Measurements from ENCODE around the gene GPR162. TPM values are rescaled to one million over a fixed set of nuclear protein-coding genes. Genes with fewer than 3 reads are reported as not detected.
"Not testable (repeated sequence)": the region's sequence is repeated elsewhere in the genome, so short reads cannot be mapped to it uniquely, and the experiment has no call there.

Gene GPR162
- total RNA-seq, 1 donor = 3.0 TPM

DNA sequence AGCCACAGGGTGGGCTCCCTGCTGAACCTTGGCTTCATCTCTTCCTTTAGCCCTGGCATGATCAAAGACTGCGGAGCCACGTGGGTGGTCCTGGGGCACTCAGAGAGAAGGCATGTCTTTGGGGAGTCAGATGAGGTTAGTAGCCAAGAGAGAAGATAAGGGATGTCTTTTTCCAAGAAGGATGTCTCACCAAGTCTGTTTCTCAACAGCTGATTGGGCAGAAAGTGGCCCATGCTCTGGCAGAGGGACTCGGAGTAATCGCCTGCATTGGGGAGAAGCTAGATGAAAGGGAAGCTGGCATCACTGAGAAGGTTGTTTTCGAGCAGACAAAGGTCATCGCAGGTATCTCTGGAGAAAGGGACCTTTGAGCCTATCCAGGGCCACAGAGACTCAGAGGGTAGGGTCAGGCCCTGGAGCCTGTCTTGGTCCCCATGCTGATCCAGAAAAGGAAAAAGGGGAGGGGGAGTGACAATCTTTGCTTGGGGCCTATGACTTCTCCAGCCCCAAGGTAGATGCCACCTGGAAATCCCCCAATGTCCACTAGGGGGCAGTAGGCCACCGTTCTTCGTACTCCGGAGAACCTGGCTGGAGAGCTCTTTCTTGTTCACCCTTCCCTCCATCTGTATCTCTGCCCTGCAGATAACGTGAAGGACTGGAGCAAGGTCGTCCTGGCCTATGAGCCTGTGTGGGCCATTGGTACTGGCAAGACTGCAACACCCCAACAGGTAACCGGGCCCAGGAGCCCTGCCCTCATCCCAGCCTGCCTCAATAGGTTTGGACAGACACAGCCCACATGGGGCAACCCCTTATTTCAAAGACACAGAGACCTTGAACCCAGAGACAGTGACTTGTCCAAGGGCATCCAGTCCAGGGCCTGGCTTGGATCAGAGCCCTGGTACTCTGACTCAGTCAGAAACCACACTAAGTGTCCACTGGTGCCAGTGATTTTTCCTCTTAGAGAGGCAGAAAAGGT lies 47.7 kb downstream of the GPR162 start:
- peak overlapping the region; percentile 88 for H3K4me3 ChIP-seq (ENCODE audit: low read depth, low read length)
- peak; percentile 76 for DNase-seq (ENCODE audit: low read depth)
- TF ChIP-seq, protein P1, sequence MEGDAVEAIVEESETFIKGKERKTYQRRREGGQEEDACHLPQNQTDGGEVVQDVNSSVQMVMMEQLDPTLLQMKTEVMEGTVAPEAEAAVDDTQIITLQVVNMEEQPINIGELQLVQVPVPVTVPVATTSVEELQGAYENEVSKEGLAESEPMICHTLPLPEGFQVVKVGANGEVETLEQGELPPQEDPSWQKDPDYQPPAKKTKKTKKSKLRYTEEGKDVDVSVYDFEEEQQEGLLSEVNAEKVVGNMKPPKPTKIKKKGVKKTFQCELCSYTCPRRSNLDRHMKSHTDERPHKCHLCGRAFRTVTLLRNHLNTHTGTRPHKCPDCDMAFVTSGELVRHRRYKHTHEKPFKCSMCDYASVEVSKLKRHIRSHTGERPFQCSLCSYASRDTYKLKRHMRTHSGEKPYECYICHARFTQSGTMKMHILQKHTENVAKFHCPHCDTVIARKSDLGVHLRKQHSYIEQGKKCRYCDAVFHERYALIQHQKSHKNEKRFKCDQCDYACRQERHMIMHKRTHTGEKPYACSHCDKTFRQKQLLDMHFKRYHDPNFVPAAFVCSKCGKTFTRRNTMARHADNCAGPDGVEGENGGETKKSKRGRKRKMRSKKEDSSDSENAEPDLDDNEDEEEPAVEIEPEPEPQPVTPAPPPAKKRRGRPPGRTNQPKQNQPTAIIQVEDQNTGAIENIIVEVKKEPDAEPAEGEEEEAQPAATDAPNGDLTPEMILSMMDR (IDR thresholded peaks at IDR 0.05; ENCODE audit: insufficient read depth, low read depth, low read length) = peak; percentile 87

DNA sequence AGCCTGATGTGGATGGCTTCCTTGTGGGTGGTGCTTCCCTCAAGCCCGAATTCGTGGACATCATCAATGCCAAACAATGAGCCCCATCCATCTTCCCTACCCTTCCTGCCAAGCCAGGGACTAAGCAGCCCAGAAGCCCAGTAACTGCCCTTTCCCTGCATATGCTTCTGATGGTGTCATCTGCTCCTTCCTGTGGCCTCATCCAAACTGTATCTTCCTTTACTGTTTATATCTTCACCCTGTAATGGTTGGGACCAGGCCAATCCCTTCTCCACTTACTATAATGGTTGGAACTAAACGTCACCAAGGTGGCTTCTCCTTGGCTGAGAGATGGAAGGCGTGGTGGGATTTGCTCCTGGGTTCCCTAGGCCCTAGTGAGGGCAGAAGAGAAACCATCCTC lies 48.7 kb downstream of the GPR162 start:
- DNase-seq (ENCODE audit: low read depth); H3K4me3 ChIP-seq (ENCODE audit: low read depth, low read length): not testable (repeated sequence)

DNA sequence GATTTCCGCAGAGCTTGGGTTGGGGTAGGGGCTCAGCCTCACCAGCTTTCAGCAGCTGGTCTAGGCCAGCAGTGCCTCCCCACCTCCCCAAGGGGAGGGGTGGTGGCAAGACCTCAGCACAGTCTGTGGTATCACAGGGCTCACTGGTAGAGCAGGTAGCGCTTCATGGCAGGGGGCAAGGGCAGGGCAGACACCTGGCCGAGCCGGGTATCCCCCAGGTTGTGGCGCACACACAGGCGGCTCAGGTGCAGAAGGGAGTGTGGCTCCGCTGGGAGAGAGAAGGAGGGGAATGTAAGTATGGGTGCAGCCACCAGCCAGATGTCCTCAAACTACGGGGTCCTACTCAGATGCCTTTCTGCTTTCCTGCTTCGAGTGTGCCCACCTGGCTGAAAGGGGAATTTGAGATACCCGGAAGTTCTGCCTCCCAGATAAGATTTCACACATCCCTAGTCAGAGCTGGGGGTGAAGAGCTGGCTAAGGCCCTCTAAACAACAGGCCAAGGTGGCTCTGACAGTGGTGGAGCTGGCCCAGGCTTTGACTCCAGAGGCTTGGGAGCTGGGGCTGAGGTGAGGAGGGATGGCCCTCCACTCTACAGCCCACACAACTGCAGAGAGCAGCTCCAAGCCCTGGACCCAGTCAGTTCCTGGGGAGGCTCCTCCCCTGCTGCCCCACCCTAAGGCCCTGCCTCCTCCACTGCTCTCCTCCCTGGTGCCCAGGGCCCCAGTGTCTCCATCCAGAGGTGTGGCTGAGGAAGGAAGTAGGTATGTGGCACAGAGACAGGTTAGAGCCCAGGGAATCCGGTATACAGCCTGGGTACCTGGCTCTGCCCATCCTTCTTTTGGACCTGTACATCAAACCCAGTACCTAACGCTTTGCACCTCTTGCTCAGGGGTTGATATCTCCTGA lies 49.7 kb downstream of the GPR162 start:
- peak overlapping the region; percentile 85 for H3K4me3 ChIP-seq (ENCODE audit: low read depth, low read length)

DNA sequence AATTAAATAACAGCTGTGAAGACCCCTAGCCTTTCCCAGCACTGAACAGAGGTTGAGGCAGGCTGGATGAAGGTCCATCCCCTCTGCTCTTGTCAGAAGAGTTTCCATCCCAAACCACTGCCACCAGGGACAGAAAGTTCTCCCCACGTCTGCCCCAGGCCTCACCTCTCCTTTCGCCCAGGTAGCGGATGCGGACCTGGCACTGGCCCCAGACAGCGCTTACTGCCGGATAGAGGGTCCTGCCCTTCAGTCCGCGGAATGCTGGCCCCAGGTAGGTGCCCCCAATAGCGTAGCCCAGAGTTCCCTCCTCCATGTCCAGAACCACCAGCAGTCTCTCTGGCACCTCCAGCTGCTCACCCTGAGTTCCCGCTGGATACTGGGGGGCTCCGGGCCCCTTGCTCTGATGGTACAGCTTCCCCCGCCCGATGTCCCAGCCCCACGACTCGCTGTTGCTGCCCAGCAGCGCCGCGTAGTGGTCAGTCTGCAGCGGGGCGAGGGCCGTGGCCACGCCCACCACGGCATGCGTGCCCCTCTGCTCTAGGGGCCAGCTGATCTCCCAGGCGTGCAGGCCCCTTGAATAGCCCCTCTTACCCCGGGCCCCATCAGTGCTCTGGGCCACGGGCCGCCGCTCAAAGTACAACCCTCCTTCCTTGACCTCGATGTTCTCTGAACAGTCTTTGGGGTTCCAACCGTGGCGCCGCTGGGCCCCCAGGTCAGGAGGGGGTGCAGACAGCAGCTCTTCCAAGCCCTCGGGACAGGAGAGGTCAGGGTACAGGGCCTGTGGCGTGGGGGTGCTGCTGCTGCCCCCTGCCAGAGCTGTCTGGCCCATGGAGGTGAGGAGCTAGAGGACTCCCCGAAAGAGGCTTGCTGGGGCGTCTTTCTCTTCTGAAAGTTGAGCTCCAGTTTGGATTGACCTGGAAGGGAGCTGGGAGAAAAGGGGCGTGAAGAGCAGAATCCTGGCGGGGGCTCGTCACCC lies 50.7 kb downstream of the GPR162 start:
- TF ChIP-seq, protein P1 (IDR thresholded peaks at IDR 0.05; ENCODE audit: insufficient read depth, low read depth, low read length) = peak; percentile 97
- DNase-seq (ENCODE audit: low read depth) = peak; percentile 64
- H3K4me3 ChIP-seq (ENCODE audit: low read depth, low read length) = peak overlapping the region; percentile 85

More for the DNA sequence above, 49.7 kb downstream of the GPR162 start:
- DNase-seq (ENCODE audit: low read depth) = no peak
- TF ChIP-seq, protein P1 (IDR thresholded peaks at IDR 0.05; ENCODE audit: insufficient read depth, low read depth, low read length) = no peak

DNA sequence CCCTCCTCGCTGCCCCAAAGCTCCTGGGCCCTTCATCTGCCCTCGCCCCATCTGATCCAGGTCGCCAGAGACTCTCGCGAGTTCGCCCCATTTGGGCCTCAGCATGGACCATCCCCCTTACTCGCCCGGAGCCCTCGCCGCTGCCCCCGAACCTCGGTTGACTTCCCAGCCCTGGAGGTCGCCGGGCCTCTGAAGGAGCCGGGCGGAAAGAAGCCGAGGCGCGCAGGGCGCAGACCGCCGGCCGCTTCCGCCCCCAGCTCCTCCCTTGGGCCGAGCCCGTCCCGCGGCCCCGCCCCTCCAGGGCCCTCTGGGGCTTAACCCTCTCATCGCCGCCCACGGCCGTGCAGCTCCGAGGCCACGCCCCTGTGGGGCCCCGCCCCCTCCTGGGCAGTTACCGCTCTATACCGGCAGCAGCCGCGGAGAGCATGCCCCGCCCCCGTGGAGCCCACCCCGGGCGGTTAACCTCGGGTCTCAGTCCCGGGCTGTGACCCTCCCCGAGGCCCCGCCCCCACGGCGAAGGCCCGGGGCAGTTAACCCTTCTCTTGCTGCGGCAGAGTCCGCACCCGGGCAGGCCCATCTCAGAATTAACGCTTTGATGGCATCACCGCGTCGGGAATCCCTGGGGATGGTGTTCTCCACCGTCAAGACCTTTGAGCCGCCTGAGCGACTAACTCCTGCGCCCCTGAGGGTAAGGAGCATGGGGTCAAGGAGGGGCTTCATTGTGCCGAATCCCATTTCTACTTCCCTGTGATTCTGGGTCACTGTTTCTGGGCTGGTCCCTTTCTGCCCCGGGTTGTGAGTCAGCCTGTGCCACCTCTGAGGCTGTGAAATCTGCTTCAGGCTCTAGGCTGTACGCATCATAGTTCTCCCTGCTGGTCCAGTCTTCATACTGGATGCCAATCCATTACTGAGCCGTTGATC lies 51.7 kb downstream of the GPR162 start, which contains the start of gene SPSB2:
Gene SPSB2, minus strand, starts transcription at position 210 of the 921 bp plus-strand sequence. CDS start 402 bp downstream, outside the sequence.
- TF ChIP-seq, protein P1 (IDR thresholded peaks at IDR 0.05; ENCODE audit: insufficient read depth, low read depth, low read length) = no peak
- H3K4me3 ChIP-seq (ENCODE audit: low read depth, low read length) = peak within 1 kb of the TSS; percentile 85
- DNase-seq (ENCODE audit: low read depth) = peak; percentile 96

DNA sequence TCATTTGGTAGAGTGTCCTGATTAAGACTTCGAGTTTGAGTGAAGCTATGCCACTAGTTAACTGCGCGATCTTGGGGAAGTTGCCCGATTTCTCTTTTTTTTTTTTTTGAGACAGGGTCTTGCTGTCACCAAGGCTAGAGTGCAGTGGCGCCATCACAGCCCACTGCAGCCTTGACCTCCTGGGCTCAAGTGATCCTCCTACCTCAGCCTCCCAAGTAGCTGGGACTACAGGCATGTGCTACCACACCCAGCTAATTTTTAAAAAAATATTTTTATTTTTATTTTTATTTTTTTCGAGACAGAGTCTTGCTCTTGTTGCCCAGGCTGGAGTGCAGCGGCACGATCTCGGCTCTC lies 52.4 kb downstream of the GPR162 start:
- not testable (repeated sequence) for DNase-seq (ENCODE audit: low read depth)
- H3K4me3 ChIP-seq (ENCODE audit: low read depth, low read length) = peak overlapping the region; percentile 85

Other genes with a start within 250 kb of the GPR162 start
- 231 and 240 TPM in 2 replicates for gene CHD4, start 214.4 kb upstream of the GPR162 start, total RNA-seq
- gene LPAR5, start 185.9 kb upstream of the GPR162 start, total RNA-seq = not detected in 2 replicates
- 0.64 TPM in 1 of 2 replicates, not detected in the other for gene ACRBP, start 174.4 kb upstream of the GPR162 start, total RNA-seq
- 23.8 and 25.5 TPM in 2 replicates for gene ING4, start 158.7 kb upstream of the GPR162 start, total RNA-seq
- 19.4 and 20.3 TPM in 2 replicates for gene ZNF384, start 132.4 kb upstream of the GPR162 start, total RNA-seq
- not detected in 2 replicates for gene PIANP, start 121.0 kb upstream of the GPR162 start, total RNA-seq
- gene COPS7A, start 97.8 kb upstream of the GPR162 start, total RNA-seq = 71.8 and 79.9 TPM in 2 replicates
- gene MLF2, start 68.7 kb upstream of the GPR162 start, total RNA-seq = 160 and 229 TPM in 2 replicates
- gene PTMS, start 55.5 kb upstream of the GPR162 start, total RNA-seq = 150 and 167 TPM in 2 replicates
- 0.43 and 0.64 TPM in 2 replicates for gene LAG3, start 49.3 kb upstream of the GPR162 start, total RNA-seq
- 1.7 and 1.9 TPM in 2 replicates for gene CD4, start 32.3 kb upstream of the GPR162 start, total RNA-seq
- 91.1 and 117 TPM in 2 replicates for gene P3H3, start 6.6 kb downstream of the GPR162 start, total RNA-seq
- 1.7 and 3.9 TPM in 2 replicates for gene GNB3, start 19.1 kb downstream of the GPR162 start, total RNA-seq
- 18.4 and 21.2 TPM in 2 replicates for gene CDCA3, start 29.5 kb downstream of the GPR162 start, total RNA-seq
- 91.5 and 96.7 TPM in 2 replicates for gene USP5, start 30.3 kb downstream of the GPR162 start, total RNA-seq
- gene TPI1, start 45.7 kb downstream of the GPR162 start, total RNA-seq = 620 and 695 TPM in 2 replicates
- 6.0 and 8.7 TPM in 2 replicates for gene SPSB2, start 51.5 kb downstream of the GPR162 start, total RNA-seq
- 4.7 and 5.5 TPM in 2 replicates for gene LRRC23, start 83.0 kb downstream of the GPR162 start, total RNA-seq
- gene ENO2, start 92.8 kb downstream of the GPR162 start, total RNA-seq = 3.5 and 5.2 TPM in 2 replicates
- gene ATN1, start 106.1 kb downstream of the GPR162 start, total RNA-seq = 11.3 and 16.4 TPM in 2 replicates
- gene RNU7-1, start 122.0 kb downstream of the GPR162 start, total RNA-seq = not detected in 2 replicates
- gene C12orf57, start 122.2 kb downstream of the GPR162 start, total RNA-seq = 94.7 and 96.7 TPM in 2 replicates
- gene PTPN6, start 129.5 kb downstream of the GPR162 start, total RNA-seq = not detected in 2 replicates
- 143 and 155 TPM in 2 replicates for gene PHB2, start 148.8 kb downstream of the GPR162 start, total RNA-seq
- gene EMG1, start 149.1 kb downstream of the GPR162 start, total RNA-seq = 32.9 and 44.9 TPM in 2 replicates
- 20.6 and 26.3 TPM in 2 replicates for gene LPCAT3, start 196.7 kb downstream of the GPR162 start, total RNA-seq
- gene C1S, start 238.9 kb downstream of the GPR162 start, total RNA-seq = 127 and 146 TPM in 2 replicates